IPS DF 19.7 (cell line): ENCODE measurements around the gene RAB7A.

Source experiments
- DNase-seq: peaks from one replicate; pipeline ENCODE4 v3.0.0-alpha.2; 2013; ENCODE audit warnings: low read depth, low spot score

RAB7A gene

GRCh38 chr3:128848936-128849335 is 123.0 kb downstream of the RAB7A start:
- DNase-seq, result no peak

- DNase-seq, result no peak
Observed at GRCh38 chr3:128849911-128850455, 124.0 kb downstream of the RAB7A start.

- no peak for DNase-seq
Observed at GRCh38 chr3:128850544-128850943, 124.6 kb downstream of the RAB7A start.

GRCh38 chr3:128851601-128852000 is 125.6 kb downstream of the RAB7A start:
- DNase-seq, result no peak

GRCh38 chr3:128853826-128854225 is 127.8 kb downstream of the RAB7A start:
- no peak for DNase-seq

- DNase-seq, result no peak
Observed at GRCh38 chr3:128854475-128854874, 128.5 kb downstream of the RAB7A start.

- no peak for DNase-seq
Observed at GRCh38 chr3:128855569-128855968, 129.6 kb downstream of the RAB7A start.

- no peak for DNase-seq
Observed at GRCh38 chr3:128858167-128858566, 132.2 kb downstream of the RAB7A start.

GRCh38 chr3:128859630-128860029 is 133.6 kb downstream of the RAB7A start:
- DNase-seq, result no peak

- DNase-seq, result no peak
Observed at GRCh38 chr3:128861491-128861890, 135.5 kb downstream of the RAB7A start.

GRCh38 chr3:128863560-128863959 is 137.6 kb downstream of the RAB7A start:
- no peak for DNase-seq
